Adrenal gland (tissue), 5 donors: ENCODE measurements around the gene PTPRD.

Source experiments
- POLR2A ChIP-seq, 2 donors: fragments of 450-650 bp; IDR thresholded peaks; one replicate each; pipeline ENCODE4 v1.6.1; 2017; ENCODE audit warnings: antibody characterized with exemption in 2 of 2, mild to moderate bottlenecking in 2 of 2, moderate library complexity in 1 of 2
- TF ChIP-seq, protein P1 (sequence below), 6 experiments: fragments of 450-650 bp in 4 of 6; fragments of 200-600 bp in 2 of 6; sonication (generic) in 1 of 6; IDR thresholded peaks; 1 replicate in 5 of 6; 2 replicates in 1 of 6; pipeline versions ENCODE4 v1.5.1 to v1.8.0; 2016 to 2021; ENCODE audit warnings: antibody characterized with exemption in 6 of 6, mild to moderate bottlenecking in 2 of 6, moderate library complexity in 1 of 6
- donor health status: DM: no; HTN: no; CAD: no.

DNA sequence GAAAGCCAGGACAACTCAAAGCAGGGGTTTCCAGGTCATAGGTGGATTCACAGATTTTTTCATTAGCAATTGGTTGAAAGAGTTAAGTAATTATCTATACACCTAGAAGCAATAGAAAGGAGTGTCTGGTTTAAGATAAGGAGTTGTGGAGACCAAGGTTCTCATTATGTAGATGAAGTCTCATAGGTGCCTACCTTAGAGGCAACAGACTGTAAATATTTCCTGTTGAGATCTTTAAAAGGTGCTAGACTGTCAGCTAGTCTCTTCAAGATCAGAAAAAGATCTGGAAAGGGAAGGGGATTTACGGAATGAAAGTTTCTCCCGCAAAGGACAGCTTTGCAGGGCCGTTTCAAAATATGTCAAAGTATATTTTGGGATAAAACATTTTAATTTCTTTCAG, 603.4 kb downstream of the PTPRD start:
- TF ChIP-seq, protein P1, sequence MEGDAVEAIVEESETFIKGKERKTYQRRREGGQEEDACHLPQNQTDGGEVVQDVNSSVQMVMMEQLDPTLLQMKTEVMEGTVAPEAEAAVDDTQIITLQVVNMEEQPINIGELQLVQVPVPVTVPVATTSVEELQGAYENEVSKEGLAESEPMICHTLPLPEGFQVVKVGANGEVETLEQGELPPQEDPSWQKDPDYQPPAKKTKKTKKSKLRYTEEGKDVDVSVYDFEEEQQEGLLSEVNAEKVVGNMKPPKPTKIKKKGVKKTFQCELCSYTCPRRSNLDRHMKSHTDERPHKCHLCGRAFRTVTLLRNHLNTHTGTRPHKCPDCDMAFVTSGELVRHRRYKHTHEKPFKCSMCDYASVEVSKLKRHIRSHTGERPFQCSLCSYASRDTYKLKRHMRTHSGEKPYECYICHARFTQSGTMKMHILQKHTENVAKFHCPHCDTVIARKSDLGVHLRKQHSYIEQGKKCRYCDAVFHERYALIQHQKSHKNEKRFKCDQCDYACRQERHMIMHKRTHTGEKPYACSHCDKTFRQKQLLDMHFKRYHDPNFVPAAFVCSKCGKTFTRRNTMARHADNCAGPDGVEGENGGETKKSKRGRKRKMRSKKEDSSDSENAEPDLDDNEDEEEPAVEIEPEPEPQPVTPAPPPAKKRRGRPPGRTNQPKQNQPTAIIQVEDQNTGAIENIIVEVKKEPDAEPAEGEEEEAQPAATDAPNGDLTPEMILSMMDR (IDR thresholded peaks at IDR 0.05): no peak
- TF ChIP-seq POLR2A (IDR thresholded peaks at IDR 0.05): no peak
